ENCODE measurements around the gene ADCYAP1. TPM values are rescaled to one million over a fixed set of nuclear protein-coding genes. Genes with fewer than 3 reads are reported as not detected.

ADCYAP1 gene
- total RNA-seq, 1 experiment from 2014 or later, result 0.36 TPM

DNA sequence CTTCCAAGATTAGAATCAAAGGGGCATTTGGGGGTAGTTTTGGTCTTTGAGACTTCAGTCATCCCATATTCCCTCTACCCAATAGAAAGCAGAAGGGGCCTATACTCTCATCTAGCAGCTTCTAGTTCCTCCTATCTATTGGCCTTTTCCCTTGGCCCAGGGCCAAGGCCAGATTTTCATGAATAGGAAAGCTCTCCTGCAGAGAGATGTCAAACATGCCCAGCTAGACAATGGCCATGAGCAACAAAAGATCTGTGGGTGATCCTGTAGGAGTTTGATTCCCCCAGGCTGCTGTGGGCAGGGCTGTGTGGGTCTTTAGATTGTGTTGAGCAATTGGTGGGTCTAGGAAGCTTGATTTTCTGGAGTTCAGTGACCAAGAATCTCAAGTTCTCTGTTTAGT lies 2.9 kb upstream of the ADCYAP1 start:
- H3K9ac ChIP-seq (ENCODE audit: low read length), result no peak overlapping the region
- H3K36me3 ChIP-seq (ENCODE audit: low read depth, low read length), result no peaks in the 10 kb centered on the region
- H3K9me2 ChIP-seq (replicated peaks; ENCODE audit: low read length), result no peaks in the 10 kb centered on the region
- H3K27me3 ChIP-seq (ENCODE audit: low read length), result peaks cover 80% of the 10 kb centered on the region
- no peaks in the 10 kb centered on the region for H3K9me3 ChIP-seq (ENCODE audit: low read length)
- H3K27ac ChIP-seq (ENCODE audit: low read length), result no peak overlapping the region
- ATAC-seq, result no peak
- H3K4me1 ChIP-seq (ENCODE audit: insufficient read depth, low read length), result no peaks in the 10 kb centered on the region
- H3K4me2 ChIP-seq (ENCODE audit: low read length), result no peak overlapping the region
- intact Hi-C loops (cut with micrococcal nuclease), result loop anchor here (1.0 to 10.0 kb wide), 3 partner anchors 60 to 611 kb away; no protein-coding TSS in a partner anchor
- H2AFZ ChIP-seq (ENCODE audit: low read length), result no peak overlapping the region
- DNase-seq, result no peak
- ChIA-PET CTCF (interaction anchor here (0.5 to 0.6 kb wide), 2 partner anchors 144 to 408 kb away, joined by 3 read pairs; no protein-coding TSS in a partner anchor), POLR2A (ENCODE audit: unreplicated experiment) (no interaction called here)
- no peak overlapping the region for H3K4me3 ChIP-seq (ENCODE audit: low read length)
- H3F3A ChIP-seq (ENCODE audit: low read length, unreplicated experiment), result no peaks in the 10 kb centered on the region
- no peaks in the 10 kb centered on the region for H3K79me2 ChIP-seq (ENCODE audit: low read length)
- BruUV-seq (replicated peaks), result no TSS peak
- no peaks in the 10 kb centered on the region for H4K20me1 ChIP-seq (ENCODE audit: low read length)
- TF ChIP-seq EZH2 (IDR thresholded peaks at IDR 0.05; ENCODE audit: low read length, unreplicated experiment) (no peak), EZH2phosphoT487 (IDR thresholded peaks at IDR 0.05; ENCODE audit: borderline replicate concordance, low read length) (no peak)
- TF ChIP-seq, protein P1, sequence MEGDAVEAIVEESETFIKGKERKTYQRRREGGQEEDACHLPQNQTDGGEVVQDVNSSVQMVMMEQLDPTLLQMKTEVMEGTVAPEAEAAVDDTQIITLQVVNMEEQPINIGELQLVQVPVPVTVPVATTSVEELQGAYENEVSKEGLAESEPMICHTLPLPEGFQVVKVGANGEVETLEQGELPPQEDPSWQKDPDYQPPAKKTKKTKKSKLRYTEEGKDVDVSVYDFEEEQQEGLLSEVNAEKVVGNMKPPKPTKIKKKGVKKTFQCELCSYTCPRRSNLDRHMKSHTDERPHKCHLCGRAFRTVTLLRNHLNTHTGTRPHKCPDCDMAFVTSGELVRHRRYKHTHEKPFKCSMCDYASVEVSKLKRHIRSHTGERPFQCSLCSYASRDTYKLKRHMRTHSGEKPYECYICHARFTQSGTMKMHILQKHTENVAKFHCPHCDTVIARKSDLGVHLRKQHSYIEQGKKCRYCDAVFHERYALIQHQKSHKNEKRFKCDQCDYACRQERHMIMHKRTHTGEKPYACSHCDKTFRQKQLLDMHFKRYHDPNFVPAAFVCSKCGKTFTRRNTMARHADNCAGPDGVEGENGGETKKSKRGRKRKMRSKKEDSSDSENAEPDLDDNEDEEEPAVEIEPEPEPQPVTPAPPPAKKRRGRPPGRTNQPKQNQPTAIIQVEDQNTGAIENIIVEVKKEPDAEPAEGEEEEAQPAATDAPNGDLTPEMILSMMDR (conservative IDR thresholded peaks at IDR 0.05; ENCODE audit: low read depth, low read length), result no peak

DNA sequence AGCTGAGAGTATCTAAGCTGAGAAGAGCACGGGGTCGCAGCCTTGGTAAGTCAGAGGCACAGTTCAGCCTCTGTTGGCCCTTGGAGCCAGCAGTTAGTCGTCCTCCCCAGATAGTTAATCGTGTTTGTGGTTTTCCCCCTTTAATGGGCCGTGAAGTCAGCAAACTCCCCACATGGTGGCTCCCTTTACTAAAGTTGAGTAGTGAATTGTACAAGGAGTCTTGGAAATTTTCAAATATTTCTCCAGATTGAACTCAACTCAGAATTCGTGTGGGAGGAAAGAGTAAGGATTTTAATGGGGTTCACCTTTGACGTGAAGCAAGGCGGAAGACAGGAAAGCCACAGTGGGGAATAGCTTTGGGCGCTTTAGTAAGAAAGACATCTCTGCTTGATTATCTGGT lies 2.4 kb upstream of the ADCYAP1 start:
- TF ChIP-seq EZH2phosphoT487 (IDR thresholded peaks at IDR 0.05; ENCODE audit: borderline replicate concordance, low read length) (no peak), EZH2 (IDR thresholded peaks at IDR 0.05; ENCODE audit: low read length, unreplicated experiment) (no peak)
- TF ChIP-seq, protein P1 (conservative IDR thresholded peaks at IDR 0.05; ENCODE audit: low read depth, low read length), result peak; percentile 62
- H3K27ac ChIP-seq (ENCODE audit: low read length), result no peak overlapping the region
- H3K9me3 ChIP-seq (ENCODE audit: low read length), result no peaks in the 10 kb centered on the region
- H3F3A ChIP-seq (ENCODE audit: low read length, unreplicated experiment), result no peaks in the 10 kb centered on the region
- H4K20me1 ChIP-seq (ENCODE audit: low read length), result no peaks in the 10 kb centered on the region
- H3K27me3 ChIP-seq (ENCODE audit: low read length), result peaks cover 85% of the 10 kb centered on the region
- no peaks in the 10 kb centered on the region for H3K9me2 ChIP-seq (replicated peaks; ENCODE audit: low read length)
- 0 out of 2 replicates have a peak, but pooled peaks cover 4% of the 10 kb centered on the region for H3K4me1 ChIP-seq (ENCODE audit: insufficient read depth, low read length)
- peak; percentile 44 for ATAC-seq
- CTCF ChIA-PET, result interaction anchor here (0.5 to 0.7 kb wide), 2 partner anchors 176 to 1105 kb away, joined by 3 to 5 read pairs; no protein-coding TSS in a partner anchor
- no TSS peak for BruUV-seq (replicated peaks)
- H2AFZ ChIP-seq (ENCODE audit: low read length), result no peak overlapping the region
- no peaks in the 10 kb centered on the region for H3K79me2 ChIP-seq (ENCODE audit: low read length)
- no peak overlapping the region for H3K4me2 ChIP-seq (ENCODE audit: low read length)
- H3K9ac ChIP-seq (ENCODE audit: low read length), result no peak overlapping the region
- H3K4me3 ChIP-seq (ENCODE audit: low read length), result no peak overlapping the region
- POLR2A ChIA-PET (ENCODE audit: unreplicated experiment), result no interaction called here
- DNase-seq, result peak; percentile 45
- no peaks in the 10 kb centered on the region for H3K36me3 ChIP-seq (ENCODE audit: low read depth, low read length)
- intact Hi-C loops (cut with micrococcal nuclease), result loop anchor here (1.0 to 10.0 kb wide), 3 partner anchors 59 to 610 kb away; no protein-coding TSS in a partner anchor

DNA sequence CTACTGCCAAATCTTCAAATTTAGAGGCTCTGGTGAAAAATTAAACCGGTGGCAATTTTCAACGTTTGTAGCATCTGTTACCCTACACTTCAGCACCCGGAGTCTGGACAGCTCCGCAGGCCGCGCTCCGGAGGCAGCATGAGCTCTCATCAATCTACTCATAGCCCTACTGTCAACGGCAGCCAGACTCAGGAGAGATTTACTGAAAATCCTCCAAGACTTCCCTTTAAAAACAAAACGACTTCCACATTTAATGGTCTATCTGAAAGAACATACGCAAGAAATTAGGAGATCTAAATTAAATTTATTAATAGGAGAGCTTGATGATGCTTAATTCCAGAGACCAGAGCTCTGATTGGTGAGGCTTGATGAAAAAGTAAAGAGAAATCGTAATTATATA lies 970 bp upstream of the ADCYAP1 start:
- CTCF ChIA-PET, result no interaction called here

More for the DNA sequence above, 970 bp upstream of the ADCYAP1 start:
- no peak overlapping the region for H3K4me2 ChIP-seq (ENCODE audit: low read length)
- H3K4me1 ChIP-seq (ENCODE audit: insufficient read depth, low read length), result 0 out of 2 replicates have a peak, but pooled peaks cover 4% of the 10 kb centered on the region
- POLR2A ChIA-PET (ENCODE audit: unreplicated experiment), result no interaction called here
- no TSS peak for BruUV-seq (replicated peaks)
- ATAC-seq, result no peak
- H3K27ac ChIP-seq (ENCODE audit: low read length), result no peak overlapping the region
- H3K9ac ChIP-seq (ENCODE audit: low read length), result no peak overlapping the region
- H2AFZ ChIP-seq (ENCODE audit: low read length), result no peak overlapping the region
- intact Hi-C loops (cut with micrococcal nuclease), result loop anchor here (5.0 to 10.0 kb wide), 2 partner anchors 511 to 609 kb away; no protein-coding TSS in a partner anchor
- no peaks in the 10 kb centered on the region for H3K9me3 ChIP-seq (ENCODE audit: low read length)
- DNase-seq, result peak; percentile 57
- H3K4me3 ChIP-seq (ENCODE audit: low read length), result no peak overlapping the region
- no peaks in the 10 kb centered on the region for H3F3A ChIP-seq (ENCODE audit: low read length, unreplicated experiment)
- H3K9me2 ChIP-seq (replicated peaks; ENCODE audit: low read length), result no peaks in the 10 kb centered on the region
- TF ChIP-seq, protein P1 (conservative IDR thresholded peaks at IDR 0.05; ENCODE audit: low read depth, low read length), result no peak
- no peak for TF ChIP-seq EZH2phosphoT487 (IDR thresholded peaks at IDR 0.05; ENCODE audit: borderline replicate concordance, low read length)
- no peak for TF ChIP-seq EZH2 (IDR thresholded peaks at IDR 0.05; ENCODE audit: low read length, unreplicated experiment)
- H3K79me2 ChIP-seq (ENCODE audit: low read length), result no peaks in the 10 kb centered on the region
- no peaks in the 10 kb centered on the region for H4K20me1 ChIP-seq (ENCODE audit: low read length)
- no peaks in the 10 kb centered on the region for H3K36me3 ChIP-seq (ENCODE audit: low read depth, low read length)
- H3K27me3 ChIP-seq (ENCODE audit: low read length), result peaks cover 97% of the 10 kb centered on the region

All from PC-3 (cell line).